WTC11 (cell line): Measurements from ENCODE around the gene SAMD1. TPM values are rescaled to one million over a fixed set of nuclear protein-coding genes. Genes with fewer than 3 reads are reported as not detected.

Experiments
- ATAC-seq: fragments of 200-7000 bp; cut with Tn5 transposase; 2 replicates; pipeline ENCODE4 v1.10.0; 2021; ENCODE audit warnings: mild to moderate bottlenecking, moderate library complexity
- CTCF ChIA-PET: fragments of 300-600 bp; sonication (Branson Sonifier 250); formaldehyde crosslinking; loops from one replicate; lab custom pipeline; 2021; ENCODE audit warnings: antibody characterized with exemption; lab: Charles Lee
- POLR2A ChIA-PET: fragments of 350-600 bp; sonication (Branson Sonifier 250); formaldehyde crosslinking; loops from one replicate; lab custom pipeline; 2021; ENCODE audit warnings: antibody characterized with exemption; lab: Charles Lee
- DNase-seq: peaks from one replicate; pipeline ENCODE4 v3.0.0; 2021; ENCODE audit warnings: low spot score
- H3K27ac Mint-ChIP-seq: 2 replicates; pipeline ENCODE4 v1.8.0; 2021; ENCODE audit warnings: mixed read lengths
- H3K27me3 Mint-ChIP-seq: 2 replicates; pipeline ENCODE4 v1.8.0; 2021; ENCODE audit warnings: low read depth, mild to moderate bottlenecking, moderate library complexity, mixed read lengths
- H3K36me3 Mint-ChIP-seq: 2 replicates; pipeline ENCODE4 v1.8.0; 2021; ENCODE audit warnings: mixed read lengths
- H3K4me1 Mint-ChIP-seq: 2 replicates; pipeline ENCODE4 v1.8.0; 2022; ENCODE audit warnings: mixed read lengths
- H3K4me3 Mint-ChIP-seq: 2 replicates; pipeline ENCODE4 v1.8.0; 2021; ENCODE audit warnings: mild to moderate bottlenecking, moderate library complexity, mixed read lengths
- H3K9me3 Mint-ChIP-seq: 2 replicates; pipeline ENCODE4 v1.8.0; 2021; ENCODE audit warnings: mixed read lengths
- CTCF ChIP-seq: fragments of 200-600 bp; IDR thresholded peaks from 2 replicates; pipeline ENCODE4 v1.8.0; 2022; ENCODE audit warnings: antibody characterized with exemption
- E2F5 ChIP-seq: sonication (generic); formaldehyde crosslinking; IDR thresholded peaks from 2 replicates; pipeline ENCODE4 v1.8.1; 2022; ENCODE audit warnings: mild to moderate bottlenecking, moderate library complexity, missing genetic modification reagents
- EMX1 ChIP-seq: fragments of 250-450 bp; sonication (Bioruptor Pico); IDR thresholded peaks from 2 replicates; pipeline ENCODE4 v1.8.0; 2021; ENCODE audit warnings: mild to moderate bottlenecking
- ETV6 ChIP-seq: sonication (generic); formaldehyde crosslinking; IDR thresholded peaks from 2 replicates; pipeline ENCODE4 v1.8.1; 2022; ENCODE audit warnings: mild to moderate bottlenecking, missing genetic modification reagents
- FOXJ3 ChIP-seq: sonication (generic); formaldehyde crosslinking; IDR thresholded peaks from 2 replicates; pipeline ENCODE4 v1.9.0; 2021; ENCODE audit warnings: missing genetic modification reagents, mild to moderate bottlenecking, borderline replicate concordance
- GTF2I ChIP-seq: fragments of 250-450 bp; sonication (Bioruptor Pico); conservative IDR thresholded peaks from 2 replicates; pipeline ENCODE4 v1.4.0; 2021; ENCODE audit warnings: mild to moderate bottlenecking
- SOX15 ChIP-seq: fragments of 250-450 bp; sonication (Bioruptor Pico); IDR thresholded peaks from 2 replicates; pipeline ENCODE4 v1.9.0; 2021; ENCODE audit warnings: mild to moderate bottlenecking
- TEAD4 ChIP-seq: sonication (generic); formaldehyde crosslinking; IDR thresholded peaks from 2 replicates; pipeline ENCODE4 v1.8.0; 2022; ENCODE audit warnings: mild to moderate bottlenecking, missing genetic modification reagents
- ZBTB43 ChIP-seq: sonication (generic); formaldehyde crosslinking; IDR thresholded peaks from 2 replicates; pipeline ENCODE4 v1.8.1; 2023; ENCODE audit warnings: mild to moderate bottlenecking, missing genetic modification reagents
- ZNF138 ChIP-seq: sonication (generic); formaldehyde crosslinking; conservative IDR thresholded peaks from 2 replicates; pipeline ENCODE4 v1.8.1; 2022; ENCODE audit warnings: mild to moderate bottlenecking, moderate library complexity, missing genetic modification reagents
- ZNF219 ChIP-seq: sonication (generic); formaldehyde crosslinking; IDR thresholded peaks from 2 replicates; pipeline ENCODE4 v1.8.0; 2023; ENCODE audit warnings: missing genetic modification reagents, mild to moderate bottlenecking, borderline replicate concordance
- ZNF671 ChIP-seq: fragments of 250-450 bp; sonication (Bioruptor Pico); IDR thresholded peaks from 2 replicates; pipeline ENCODE4 v1.8.0; 2021; ENCODE audit warnings: mild to moderate bottlenecking
- total RNA-seq: library from RNA; stranded (reverse); gene quantifications from 3 replicates; pipeline ENCODE4 v1.2.3, GENCODE V29; 2021

SAMD1 gene
- total RNA-seq, 1 experiment from 2014 or later = 116 TPM

GRCh38 chr19:14094854-14095253 is 4.3 kb upstream of the SAMD1 start (continued):
- no peak for TF ChIP-seq FOXJ3 (CRISPR knock-in tag)
- no peak for TF ChIP-seq ZNF138 (CRISPR knock-in tag)
- TF ChIP-seq EMX1 (CRISPR knock-in tag) = no peak
- no peak for TF ChIP-seq ZNF219
- no peak for TF ChIP-seq TEAD4 (CRISPR knock-in tag)
- no peak for TF ChIP-seq CTCF
- TF ChIP-seq ETV6 (CRISPR knock-in tag) = no peak
- no peak for TF ChIP-seq SOX15
- no peak for TF ChIP-seq ZNF671 (CRISPR knock-in tag)
- no peak for TF ChIP-seq ZBTB43 (CRISPR knock-in tag)

- Mint-ChIP-seq H3K4me1 (peaks cover 13% of the 10 kb centered on the region), H3K27me3 (peaks cover 26% of the 10 kb centered on the region), H3K9me3 (peaks cover 13% of the 10 kb centered on the region), H3K27ac (no peak overlapping the region), H3K4me3 (peak overlapping the region; percentile 30), H3K36me3 (peaks cover 21% of the 10 kb centered on the region)
- CTCF ChIA-PET = interaction anchor here (1.7 kb wide), 1 partner anchor 43 kb away, joined by 6 read pairs; the partner anchor contains the start of gene ASF1B
- POLR2A ChIA-PET = interaction anchor here (0.5 kb wide), 1 partner anchor 227 kb away, joined by 3 read pairs; no protein-coding TSS in a partner anchor
- DNase-seq (no peak), ATAC-seq (no peak)
- TF ChIP-seq GTF2I (CRISPR knock-in tag) (0 out of 2 replicates have a peak, but pooled peaks have one; percentile 24), ETV6 (CRISPR knock-in tag) (no peak)
Observed at GRCh38 chr19:14093117-14093823, 2.7 kb upstream of the SAMD1 start.

- Mint-ChIP-seq H3K9me3 (peaks cover 13% of the 10 kb centered on the region), H3K36me3 (peaks cover 27% of the 10 kb centered on the region), H3K4me3 (peak overlapping the region; percentile 95), H3K27me3 (peaks cover 26% of the 10 kb centered on the region), H3K27ac (no peak overlapping the region), H3K4me1 (peaks cover 13% of the 10 kb centered on the region)
- ChIA-PET CTCF (interaction anchor here (0.6 to 1.7 kb wide), 13 partner anchors 11 to 323 kb away, joined by 3 to 12 read pairs (median 4); partner anchors contain the start of genes ASF1B, IL27RA and MISP3), POLR2A (interaction anchor here (1.1 kb wide), 1 partner anchor 45 kb away, joined by 3 read pairs; no protein-coding TSS in a partner anchor)
- TF ChIP-seq E2F5 (no peak), CTCF (0 out of 2 replicates have a peak, but pooled peaks have one; percentile 25)
- DNase-seq (peak; percentile 44), ATAC-seq (peak; percentile 9; the same call in 1 of the 2 replicates)
Observed at GRCh38 chr19:14091813-14092462, 1.4 kb upstream of the SAMD1 start.
